Activated CD4-positive, alpha-beta T cell treated with anti-CD3 and anti-CD28 coated beads for 4 hours (primary cell): ENCODE data around the gene RPS15.
A peak's percentile ranks its signal among the peaks of the same experiment; 100 is the strongest.
"Not testable (repeated sequence)": the region's sequence is repeated elsewhere in the genome, so short reads cannot be mapped to it uniquely, and the experiment has no call there.

Source experiments
- DNase-seq, 2 donors: peaks; one replicate each; pipeline ENCODE4 v3.0.0-alpha.2; 2020

The RPS15 gene

GRCh38 chr19:1402411-1403070 is 35.7 kb upstream of the RPS15 start:
- no peak for DNase-seq

GRCh38 chr19:1406774-1407527 is 31.2 kb upstream of the RPS15 start:
- DNase-seq, result peak; percentile 98 to 99

GRCh38 chr19:1407528-1408299 is 30.5 kb upstream of the RPS15 start, which contains the start of gene DAZAP1:
DAZAP1 (plus strand) TSS chr19:1407586; CDS start chr19:1407774, 188 bp downstream.
- DNase-seq, result peak; percentile 42 to 43

GRCh38 chr19:1408300-1409203 is 29.6 kb upstream of the RPS15 start:
- DNase-seq, result peak; percentile 48 to 60

GRCh38 chr19:1409204-1410005 is 28.8 kb upstream of the RPS15 start:
- DNase-seq, result no peak

DNA sequence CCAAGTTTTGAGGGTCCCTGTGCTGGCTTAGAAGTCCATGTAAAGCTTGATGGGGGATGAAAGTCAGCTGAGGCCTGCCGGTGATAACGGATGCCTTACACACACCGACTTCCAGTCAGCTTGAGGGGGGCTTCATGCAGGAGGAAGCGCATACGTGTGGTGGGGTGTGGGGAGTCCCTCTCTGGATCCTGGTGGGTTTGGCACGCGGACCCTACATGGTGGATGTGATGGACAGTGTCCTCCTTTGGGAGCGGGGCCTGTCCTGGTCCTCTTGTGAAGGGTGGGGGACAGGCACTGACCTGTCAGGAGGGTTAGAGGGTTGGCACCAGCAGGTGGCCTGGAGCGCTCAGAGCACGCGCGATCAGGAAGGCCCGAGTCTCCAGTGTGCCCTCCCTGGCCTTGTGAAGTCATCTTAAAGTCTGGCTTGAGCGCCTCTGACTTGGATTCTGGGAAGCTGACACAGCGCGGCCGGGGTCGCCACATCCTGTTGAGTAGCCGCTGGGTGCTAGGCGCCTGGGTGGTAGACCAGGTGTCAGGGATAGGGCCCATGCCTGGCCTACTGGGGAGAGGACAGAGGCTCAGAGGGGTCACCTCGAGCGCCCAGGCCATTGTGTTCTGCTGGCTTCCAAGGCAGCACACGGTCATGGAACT is 27.9 kb upstream of the RPS15 start:
- no peak for DNase-seq

GRCh38 chr19:1410789-1411188 is 27.4 kb upstream of the RPS15 start:
- DNase-seq, result no peak

DNA sequence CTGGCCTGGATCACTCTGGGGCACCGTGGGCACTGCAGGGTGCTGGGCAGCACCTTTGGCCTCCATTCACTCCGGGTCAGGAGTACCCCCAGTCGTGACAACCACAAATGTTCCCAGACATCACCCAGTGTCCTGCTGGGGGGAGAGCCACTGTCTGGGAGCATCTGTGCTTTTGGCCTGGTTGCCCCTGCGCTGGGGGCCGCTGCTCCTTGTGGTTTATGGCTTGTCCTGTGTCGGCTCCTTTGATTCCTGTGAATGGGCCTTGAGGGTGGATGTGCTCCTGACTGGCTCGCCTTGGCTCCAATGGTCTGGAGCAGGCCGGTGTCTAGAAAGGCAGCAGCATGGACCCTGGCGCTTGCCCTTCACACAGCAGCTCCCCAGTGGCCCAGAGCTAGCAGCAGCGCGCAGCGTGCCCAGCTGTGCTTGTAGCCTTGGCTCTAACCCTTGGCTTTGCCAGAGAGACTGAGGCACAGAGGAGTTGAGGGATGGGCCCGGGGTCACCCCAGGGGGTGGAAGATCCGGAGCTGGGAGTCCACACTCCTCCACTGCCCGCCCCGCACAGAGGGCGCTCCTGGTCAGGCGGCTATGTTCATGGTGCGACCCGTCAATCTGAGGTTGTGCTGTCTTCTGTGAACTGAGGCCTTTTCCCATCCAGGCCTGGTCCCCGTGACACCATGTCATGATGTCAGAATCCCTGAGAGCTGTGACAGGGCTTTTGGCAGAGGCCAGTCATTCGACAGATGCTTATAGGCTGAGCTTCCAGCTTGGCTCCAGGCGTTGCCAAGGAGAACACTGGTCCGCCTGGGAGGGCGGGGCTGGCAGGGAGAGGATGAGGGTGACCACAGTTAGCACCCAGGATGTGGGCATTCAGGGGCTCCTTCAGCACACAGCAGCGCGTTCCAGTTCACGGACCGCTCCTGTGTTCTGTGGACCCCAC is 26.7 kb upstream of the RPS15 start:
- no peak for DNase-seq

GRCh38 chr19:1412323-1412923 is 25.8 kb upstream of the RPS15 start:
- no peak for DNase-seq

- DNase-seq, result no peak
Measured at GRCh38 chr19:1412995-1413800, 25.0 kb upstream of the RPS15 start.

DNA sequence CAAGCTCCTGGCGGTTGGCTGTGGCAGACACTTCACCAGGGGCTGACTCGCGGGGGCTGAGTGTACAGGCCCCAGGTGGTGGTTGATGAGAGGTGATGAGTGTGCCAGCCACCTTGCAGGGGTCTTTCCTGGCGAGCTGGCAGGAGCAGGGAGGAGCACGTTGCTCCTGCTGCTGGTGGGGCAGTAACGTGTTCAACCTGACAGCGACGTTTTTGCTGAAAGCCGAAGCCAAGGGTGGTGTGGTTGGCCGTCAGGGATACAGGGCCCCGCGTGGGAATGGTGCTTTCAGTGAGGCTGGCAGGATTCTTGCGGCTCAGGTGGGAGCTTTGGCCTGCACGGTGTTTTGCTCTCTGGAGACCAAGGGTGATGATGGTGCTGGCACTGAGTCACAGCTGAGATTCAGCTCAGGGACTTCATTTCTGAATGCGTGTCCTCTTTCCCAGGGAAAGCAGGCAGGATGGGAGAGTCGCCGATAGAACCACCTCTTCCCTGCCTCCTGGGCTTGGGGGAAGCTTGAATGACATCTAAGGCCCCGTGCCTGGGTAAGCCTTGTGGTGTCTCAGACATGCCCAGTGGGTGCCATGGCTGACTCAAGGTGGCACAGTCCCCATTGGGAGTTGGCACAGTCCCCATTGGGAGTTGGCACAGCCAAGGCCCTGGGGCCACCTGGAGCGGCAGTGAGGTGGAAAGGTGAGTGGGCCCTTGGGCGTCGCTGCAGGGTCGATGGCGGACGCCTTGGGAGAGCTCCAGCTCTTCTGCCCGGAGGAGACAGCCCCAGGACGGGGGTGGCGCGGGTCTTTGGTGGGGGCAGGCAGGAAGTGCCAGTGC is 22.0 kb upstream of the RPS15 start:
- DNase-seq, result no peak

DNA sequence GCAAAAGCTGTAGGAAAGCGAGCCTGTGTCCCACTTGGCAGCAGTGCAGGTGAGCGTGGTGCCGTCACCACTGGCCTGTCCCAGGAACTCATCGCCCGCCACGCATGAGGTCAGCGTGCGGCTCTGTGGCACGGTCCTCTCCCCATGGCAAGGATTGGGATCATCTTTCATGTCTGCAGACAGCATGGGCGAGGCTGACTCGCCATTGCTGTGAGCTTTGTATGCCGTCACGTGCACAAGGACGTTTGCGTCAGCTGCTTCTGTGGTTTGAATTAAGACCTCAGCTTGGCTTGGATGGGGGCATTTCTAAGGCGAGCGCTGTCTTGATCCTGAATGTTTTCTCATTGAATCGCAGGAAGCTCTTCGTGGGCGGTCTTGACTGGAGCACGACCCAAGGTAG is 21.1 kb upstream of the RPS15 start:
- no peak for DNase-seq

DNA sequence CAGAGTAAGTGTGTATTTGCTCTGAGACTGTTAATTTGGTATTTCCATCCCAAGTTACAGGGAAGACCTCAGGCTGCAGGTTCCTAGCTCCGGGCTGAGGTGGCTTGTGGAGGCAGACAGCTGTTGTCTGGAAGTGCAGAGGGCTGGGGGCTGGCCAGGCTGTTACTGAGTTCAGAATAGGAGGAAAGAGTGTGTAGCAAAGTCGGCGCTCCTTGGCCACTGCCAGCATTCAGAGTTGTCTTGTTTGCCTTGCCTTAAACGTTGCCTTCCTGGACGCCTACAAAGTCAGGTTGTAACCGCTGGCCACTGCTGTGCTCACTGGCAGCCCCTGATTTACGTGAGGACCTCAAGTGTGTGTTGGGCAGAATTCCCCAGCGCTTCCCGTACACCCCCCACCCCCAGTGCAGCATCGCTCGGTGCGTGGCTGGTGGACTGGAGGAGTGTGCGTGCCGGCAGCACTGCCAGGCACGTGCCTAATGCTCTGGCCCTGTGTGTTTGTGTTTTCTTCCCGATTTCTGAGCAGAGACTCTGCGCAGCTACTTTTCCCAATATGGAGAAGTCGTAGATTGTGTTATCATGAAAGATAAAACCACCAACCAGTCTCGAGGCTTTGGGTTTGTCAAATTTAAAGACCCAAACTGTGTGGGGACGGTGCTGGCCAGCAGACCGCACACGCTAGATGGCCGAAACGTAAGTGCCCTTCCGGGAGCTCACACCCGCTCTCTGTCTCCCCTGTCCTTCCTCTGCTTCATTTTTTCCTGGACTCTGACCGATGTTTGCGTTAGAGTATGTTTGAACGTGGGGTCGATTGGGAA is 20.3 kb upstream of the RPS15 start:
- DNase-seq, result no peak

DNA sequence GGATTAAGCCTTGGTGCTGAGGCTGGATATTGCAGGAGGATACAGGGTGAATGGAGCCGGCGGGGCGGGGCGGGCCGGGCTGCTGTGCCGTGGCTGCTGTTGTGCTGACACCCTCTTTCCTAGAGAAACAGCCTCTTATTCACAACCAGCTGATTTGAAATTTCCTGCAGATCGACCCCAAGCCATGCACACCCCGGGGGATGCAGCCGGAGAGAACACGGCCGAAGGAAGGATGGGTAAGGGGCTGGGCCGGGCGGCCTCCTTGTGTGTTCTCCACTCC is 19.8 kb upstream of the RPS15 start:
- DNase-seq, result no peak

DNA sequence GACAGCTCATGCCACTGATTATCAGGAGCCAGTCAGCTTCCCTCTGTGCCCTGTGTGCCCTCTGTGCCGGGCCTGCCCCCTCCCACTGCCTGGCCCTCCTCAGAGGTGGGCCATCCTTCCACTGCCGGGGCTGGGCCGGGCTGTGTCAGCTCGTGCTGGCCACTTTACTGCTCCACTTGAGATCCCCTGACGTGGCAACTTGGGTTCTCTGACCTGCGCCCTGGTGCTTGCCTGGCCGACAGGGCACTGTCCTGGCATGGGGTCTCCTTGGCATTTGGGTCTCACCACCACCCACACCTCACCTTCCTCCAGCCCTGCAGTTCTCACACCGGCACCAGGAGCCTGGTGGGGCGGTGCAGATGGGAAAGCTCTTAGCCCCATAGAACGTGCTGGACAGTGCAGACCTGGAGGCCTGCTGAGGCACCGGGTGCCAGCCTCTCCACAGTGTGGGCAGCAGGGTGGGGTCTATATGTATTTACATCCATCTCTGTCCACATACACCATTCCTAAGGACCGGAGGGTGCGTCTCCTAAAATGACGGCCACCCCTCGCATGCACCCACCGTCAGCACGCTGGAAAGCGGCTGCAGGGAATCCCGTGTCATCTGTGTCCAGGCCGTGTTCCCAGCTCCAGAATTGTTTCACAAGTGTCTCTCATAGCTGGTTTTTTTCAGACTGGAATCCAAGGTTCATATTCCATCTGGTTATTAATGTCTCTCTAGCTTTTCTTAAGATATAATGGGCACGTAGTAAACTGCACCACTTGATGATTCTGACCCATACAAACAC is 19.1 kb upstream of the RPS15 start:
- DNase-seq, result no peak

DNA sequence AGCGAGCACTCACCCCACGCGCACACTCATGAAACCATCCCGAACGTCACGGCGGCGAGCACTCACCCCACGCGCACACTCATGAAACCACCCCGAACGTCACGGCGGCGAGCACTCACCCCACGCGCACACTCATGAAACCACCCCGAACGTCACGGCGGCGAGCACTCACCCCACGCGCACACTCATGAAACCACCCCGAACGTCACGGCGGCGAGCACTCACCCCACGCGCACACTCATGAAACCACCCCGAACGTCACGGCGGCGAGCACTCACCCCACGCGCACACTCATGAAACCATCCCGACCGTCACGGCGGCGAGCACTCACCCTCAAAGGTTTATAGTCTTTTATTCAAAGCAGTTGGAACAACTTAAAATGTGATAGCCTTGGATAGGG is 18.1 kb upstream of the RPS15 start:
- not testable (repeated sequence) for DNase-seq
